Measurements from ENCODE around the gene RNF130.

Gene RNF130

GRCh38 chr5:180112181-180112861 is 40.8 kb upstream of the RNF130 start:
- no peak overlapping the region for H3K4me3 ChIP-seq
- peak; percentile 16 for DNase-seq (ENCODE audit: low spot score)
- no peak overlapping the region for H3K27ac ChIP-seq
- no peak for TF ChIP-seq CTCF (IDR thresholded peaks at IDR 0.05)

- TF ChIP-seq CTCF (IDR thresholded peaks at IDR 0.05) = no peak
- Histone ChIP-seq H3K4me3 (no peak overlapping the region), H3K27ac (no peak overlapping the region)
- DNase-seq (ENCODE audit: low spot score) = peak; percentile 50
These were observed 39.9 kb upstream of the RNF130 start for GRCh38 chr5:180111273-180112002.

DNA sequence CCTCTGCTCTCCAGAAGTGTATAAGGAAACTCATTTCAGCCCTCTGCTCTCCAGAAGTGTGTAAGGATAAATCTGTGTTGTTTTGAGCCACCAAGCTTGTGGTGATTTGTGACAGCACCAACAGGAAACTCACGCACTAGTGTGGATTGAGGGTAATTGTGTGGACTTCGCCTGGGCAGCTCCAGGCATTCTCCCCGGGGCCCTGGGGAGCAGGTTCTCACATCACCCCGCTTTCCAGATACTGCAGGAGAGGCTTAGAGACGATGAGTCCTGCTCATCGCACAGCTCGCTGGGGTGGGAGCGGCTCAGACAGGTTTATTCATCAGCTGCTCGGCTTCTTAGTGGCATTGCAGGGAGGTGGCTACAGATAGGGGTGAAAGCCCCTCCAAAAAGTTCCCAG is 38.4 kb upstream of the RNF130 start:
- Histone ChIP-seq H3K27ac (no peak overlapping the region), H3K4me3 (no peak overlapping the region)
- DNase-seq (ENCODE audit: low spot score) = peak; percentile 28
- TF ChIP-seq CTCF (IDR thresholded peaks at IDR 0.05) = no peak

GRCh38 chr5:180107005-180107404 is 35.4 kb upstream of the RNF130 start:
- no peak for DNase-seq (ENCODE audit: low spot score)
- H3K4me3 ChIP-seq = no peak overlapping the region
- no peak for TF ChIP-seq CTCF (IDR thresholded peaks at IDR 0.05)
- H3K27ac ChIP-seq = no peak overlapping the region

DNA sequence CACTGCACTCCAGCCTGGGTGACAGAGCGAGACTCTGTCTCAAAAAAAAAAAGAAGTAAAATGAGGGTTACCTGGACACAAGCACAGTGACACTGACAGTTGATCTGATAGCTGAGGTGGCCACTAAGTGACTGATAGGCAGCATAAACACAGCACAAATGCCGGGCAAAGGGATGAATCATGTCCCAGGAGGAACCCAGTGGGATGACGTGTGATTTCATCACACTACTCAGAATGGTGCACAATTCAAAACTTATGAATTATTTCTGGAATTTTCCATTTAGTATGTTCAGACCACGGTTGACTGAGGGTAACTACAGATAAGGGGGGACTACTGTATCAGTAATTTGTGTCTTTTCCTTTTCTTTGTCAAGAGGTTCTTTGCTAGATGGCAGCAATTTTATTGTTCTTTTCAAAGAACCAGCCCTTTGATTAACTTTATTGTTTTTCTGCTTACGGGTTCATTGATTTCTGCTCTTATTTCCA is 34.3 kb upstream of the RNF130 start:
- no peak overlapping the region for H3K27ac ChIP-seq
- no peak overlapping the region for H3K4me3 ChIP-seq
- no peak for TF ChIP-seq CTCF (IDR thresholded peaks at IDR 0.05)
- peak; percentile 5 for DNase-seq (ENCODE audit: low spot score)

GRCh38 chr5:180104168-180104530 is 32.6 kb upstream of the RNF130 start:
- no peak overlapping the region for H3K27ac ChIP-seq
- peak; percentile 28 for DNase-seq (ENCODE audit: low spot score)
- H3K4me3 ChIP-seq = no peak overlapping the region
- TF ChIP-seq CTCF (IDR thresholded peaks at IDR 0.05) = no peak
